PC-9 (cell line): ENCODE measurements around the gene MICAL2. TPM values are rescaled to one million over a fixed set of nuclear protein-coding genes. Genes with fewer than 3 reads are reported as not detected.

Source experiments
- BruUV-seq: library from RNA; stranded (reverse); fragments of 400-500 nt; replicated peaks from 2 replicates; lab custom pipeline; 2021; lab: Mats Ljungman, UMichigan
- CTCF ChIA-PET: fragments of 300-600 bp; sonication (Branson Sonifier 250); formaldehyde crosslinking; loops from one replicate; lab custom pipeline; 2022; ENCODE audit warnings: antibody characterized with exemption; lab: Charles Lee
- POLR2A ChIA-PET: fragments of 300-600 bp; sonication (Branson Sonifier 250); formaldehyde crosslinking; loops from one replicate; lab custom pipeline; 2022; ENCODE audit warnings: antibody characterized with exemption; ENCODE audit not compliant: unreplicated experiment; lab: Charles Lee
- DNase-seq, 2 experiments: peaks; one replicate each; pipeline versions ENCODE4 v3.0.0 to v3.0.0-alpha.2; 2015 to 2022; ENCODE audit warnings: mixed read lengths in 1 of 2
- H2AFZ ChIP-seq: fragments of 200-600 bp; sonication (generic); 2 replicates; pipeline ENCODE4 v1.8.1; 2017; ENCODE audit warnings: antibody characterized with exemption
- H3F3A ChIP-seq: fragments of 200-600 bp; sonication (generic); 2 replicates; pipeline ENCODE4 v1.8.1; 2017; ENCODE audit warnings: antibody characterized with exemption, mild to moderate bottlenecking, low read depth; ENCODE audit not compliant: insufficient read depth
- H3K27ac ChIP-seq: fragments of 200-600 bp; sonication (generic); 2 replicates; pipeline ENCODE4 v1.6.1; 2016; ENCODE audit warnings: mixed run types
- H3K27me3 ChIP-seq: fragments of 200-600 bp; sonication (generic); 2 replicates; pipeline ENCODE4 v1.6.1; 2016; ENCODE audit warnings: low read depth, mixed run types; ENCODE audit not compliant: insufficient read depth
- H3K36me3 ChIP-seq: fragments of 200-600 bp; sonication (generic); 2 replicates; pipeline ENCODE4 v1.6.1; 2016; ENCODE audit warnings: low read depth, mixed run types
- H3K4me1 ChIP-seq: fragments of 200-600 bp; sonication (generic); replicated peaks from 2 replicates; pipeline ENCODE4 v1.6.1; 2016; ENCODE audit warnings: mixed run types; ENCODE audit not compliant: insufficient read depth
- H3K4me2 ChIP-seq: fragments of 200-600 bp; sonication (generic); 2 replicates; pipeline ENCODE4 v1.6.1; 2017; ENCODE audit warnings: mixed run types
- H3K4me3 ChIP-seq: fragments of 200-600 bp; sonication (generic); 2 replicates; pipeline ENCODE4 v1.6.1; 2016; ENCODE audit warnings: mixed run types
- H3K79me2 ChIP-seq: fragments of 200-600 bp; sonication (generic); 2 replicates; pipeline ENCODE4 v1.6.1; 2017; ENCODE audit warnings: low read depth, mixed run types
- H3K9me2 ChIP-seq: fragments of 200-600 bp; sonication (generic); 2 replicates; pipeline ENCODE4 v1.8.1; 2017; ENCODE audit warnings: mild to moderate bottlenecking; ENCODE audit not compliant: insufficient read depth
- H3K9me3 ChIP-seq: fragments of 200-600 bp; sonication (generic); 2 replicates; pipeline ENCODE4 v1.8.1; 2016; ENCODE audit warnings: low read depth; ENCODE audit not compliant: insufficient read depth
- H4K20me1 ChIP-seq: fragments of 200-600 bp; sonication (generic); 2 replicates; pipeline ENCODE4 v1.8.1; 2017; ENCODE audit not compliant: insufficient read depth
- EZH2 ChIP-seq: fragments of 200-600 bp; sonication (generic); IDR thresholded peaks from 2 replicates; pipeline ENCODE4 v1.8.0; 2017; ENCODE audit warnings: antibody characterized with exemption, low read depth
- intact Hi-C: fragments of 100-400 bp; cut with micrococcal nuclease; formaldehyde crosslinking; loops from one replicate; pipeline ENCODE4 v1.10.0; 2022; ENCODE audit not compliant: unreplicated experiment
- total RNA-seq: library from RNA; stranded (reverse); gene quantifications from 2 replicates; pipeline ENCODE4 v1.2.3, GENCODE V29; 2021
- TF ChIP-seq, protein P1 (sequence below): fragments of 200-600 bp; sonication (generic); conservative IDR thresholded peaks from 2 replicates; pipeline ENCODE4 v1.6.1; 2017; ENCODE audit warnings: mixed run types, antibody characterized with exemption, mild to moderate bottlenecking, moderate library complexity

MICAL2 gene
- total RNA-seq, 1 experiment from 2014 or later: 32.4 TPM

DNA sequence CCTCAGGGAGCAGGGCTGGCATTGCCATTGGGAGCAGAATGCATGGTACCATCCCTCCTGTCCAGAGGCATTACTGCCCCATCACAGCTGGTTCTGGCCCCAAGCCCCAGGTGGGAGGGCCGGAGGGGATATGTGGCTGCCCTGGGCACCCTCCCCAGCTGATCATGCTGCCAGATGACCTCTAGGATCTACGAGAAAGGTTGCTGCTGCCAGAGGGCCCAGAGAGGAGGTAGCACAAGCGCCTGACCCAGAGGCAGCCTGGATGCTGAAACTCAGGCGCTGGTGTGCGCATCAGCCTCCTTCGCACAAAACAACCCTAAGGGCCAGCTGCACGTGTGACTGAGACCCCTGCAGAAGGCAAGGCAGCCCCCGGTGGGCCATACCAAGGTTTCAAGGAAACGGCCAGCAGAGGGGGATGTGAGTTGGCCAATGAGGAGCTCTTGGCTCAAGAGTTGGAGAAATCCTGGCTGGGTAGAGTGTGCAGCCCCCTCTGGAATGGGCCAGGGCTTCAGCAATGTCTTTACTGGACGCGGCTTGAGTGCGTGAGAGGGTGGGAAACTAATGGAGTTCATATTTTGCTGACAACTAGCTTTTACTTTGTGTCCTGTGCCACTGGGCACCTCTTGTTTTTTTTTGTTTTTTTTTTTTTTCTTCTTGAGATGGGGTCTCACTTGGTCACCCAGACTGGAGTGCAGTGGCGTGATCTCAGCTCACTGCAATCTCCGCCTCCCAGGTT, 178.7 kb downstream of the MICAL2 start:
- Histone ChIP-seq H3K9me2 (no peaks in the 10 kb centered on the region), H3K4me3 (no peak overlapping the region), H2AFZ (no peak overlapping the region), H3K36me3 (no peaks in the 10 kb centered on the region), H3K9me3 (no peaks in the 10 kb centered on the region), H4K20me1 (no peaks in the 10 kb centered on the region), H3F3A (peaks cover 43% of the 10 kb centered on the region), H3K4me2 (no peak overlapping the region), H3K79me2 (no peaks in the 10 kb centered on the region), H3K27ac (no peak overlapping the region), H3K4me1 (peaks cover 43% of the 10 kb centered on the region), H3K27me3 (no peaks in the 10 kb centered on the region)
- BruUV-seq: no TSS peak
- TF ChIP-seq, protein P1, sequence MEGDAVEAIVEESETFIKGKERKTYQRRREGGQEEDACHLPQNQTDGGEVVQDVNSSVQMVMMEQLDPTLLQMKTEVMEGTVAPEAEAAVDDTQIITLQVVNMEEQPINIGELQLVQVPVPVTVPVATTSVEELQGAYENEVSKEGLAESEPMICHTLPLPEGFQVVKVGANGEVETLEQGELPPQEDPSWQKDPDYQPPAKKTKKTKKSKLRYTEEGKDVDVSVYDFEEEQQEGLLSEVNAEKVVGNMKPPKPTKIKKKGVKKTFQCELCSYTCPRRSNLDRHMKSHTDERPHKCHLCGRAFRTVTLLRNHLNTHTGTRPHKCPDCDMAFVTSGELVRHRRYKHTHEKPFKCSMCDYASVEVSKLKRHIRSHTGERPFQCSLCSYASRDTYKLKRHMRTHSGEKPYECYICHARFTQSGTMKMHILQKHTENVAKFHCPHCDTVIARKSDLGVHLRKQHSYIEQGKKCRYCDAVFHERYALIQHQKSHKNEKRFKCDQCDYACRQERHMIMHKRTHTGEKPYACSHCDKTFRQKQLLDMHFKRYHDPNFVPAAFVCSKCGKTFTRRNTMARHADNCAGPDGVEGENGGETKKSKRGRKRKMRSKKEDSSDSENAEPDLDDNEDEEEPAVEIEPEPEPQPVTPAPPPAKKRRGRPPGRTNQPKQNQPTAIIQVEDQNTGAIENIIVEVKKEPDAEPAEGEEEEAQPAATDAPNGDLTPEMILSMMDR: no peak
- TF ChIP-seq EZH2: no peak
- CTCF ChIA-PET: interaction anchor here (0.6 to 1.4 kb wide), 6 partner anchors 25 to 675 kb away, joined by 3 to 10 read pairs (median 8); no protein-coding TSS in a partner anchor
- intact Hi-C loops: loop anchor here (1.0 to 10.0 kb wide), 8 partner anchors 42 to 1433 kb away; partner anchors contain the start of gene USP47
- POLR2A ChIA-PET: interaction anchor here (0.6 to 0.7 kb wide), 2 partner anchors 359 to 723 kb away, joined by 4 to 15 read pairs; no protein-coding TSS in a partner anchor
- DNase-seq: no peak

DNA sequence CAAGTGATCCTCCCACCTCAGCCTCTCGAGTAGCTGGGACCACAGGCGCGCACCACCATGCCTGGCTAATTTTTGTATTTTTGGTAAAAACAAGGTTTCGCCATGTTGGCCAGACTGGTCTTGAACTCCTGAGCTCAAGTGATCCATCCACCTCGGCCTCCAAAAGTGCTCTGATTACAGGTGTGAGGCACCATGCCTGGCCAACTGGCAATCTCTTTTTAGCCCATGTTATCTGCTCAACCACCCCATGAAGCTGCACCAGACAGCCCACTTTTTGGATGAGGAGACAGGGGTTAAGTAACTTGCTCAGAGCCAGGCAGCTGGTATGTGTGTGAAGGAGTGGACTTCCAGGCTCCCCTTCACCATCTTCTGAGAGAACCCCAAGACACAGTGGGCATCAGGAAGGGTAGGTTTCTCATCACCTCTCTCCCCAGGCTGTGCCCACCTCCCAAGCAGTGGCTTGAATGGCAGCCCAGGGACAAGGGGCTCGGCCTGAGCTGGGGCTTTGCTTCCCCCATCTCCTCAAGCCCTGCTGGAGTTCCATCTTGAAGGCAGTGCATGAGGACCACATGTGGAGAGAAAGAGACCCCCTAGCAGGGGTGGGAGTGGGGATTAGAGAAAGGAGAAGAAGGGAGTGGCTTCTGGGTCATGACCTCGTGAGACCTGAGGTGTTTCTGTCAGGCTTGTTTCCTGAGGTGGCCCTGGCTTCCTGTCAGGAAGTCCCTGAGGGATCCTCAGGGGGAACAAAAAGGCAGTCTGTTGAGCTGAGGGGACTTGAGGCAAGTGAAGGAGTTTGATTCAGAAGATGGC, 179.5 kb downstream of the MICAL2 start:
- CTCF ChIA-PET: interaction anchor here (0.6 to 1.4 kb wide), 3 partner anchors 24 to 669 kb away, joined by 5 to 10 read pairs (median 7); no protein-coding TSS in a partner anchor
- no peak for DNase-seq
- H3K9me3 ChIP-seq: no peaks in the 10 kb centered on the region
- peaks cover 38% of the 10 kb centered on the region for H3F3A ChIP-seq
- intact Hi-C loops: loop anchor here (2.0 to 10.0 kb wide), 6 partner anchors 445 to 1432 kb away; partner anchors contain the start of gene USP47
- H3K4me3 ChIP-seq: no peak overlapping the region
- no peak overlapping the region for H2AFZ ChIP-seq
- no peaks in the 10 kb centered on the region for H3K27me3 ChIP-seq
- no peak overlapping the region for H3K4me2 ChIP-seq
- H3K79me2 ChIP-seq: no peaks in the 10 kb centered on the region
- H3K4me1 ChIP-seq: peaks cover 35% of the 10 kb centered on the region
- no peak for TF ChIP-seq EZH2
- no TSS peak for BruUV-seq
- POLR2A ChIA-PET: interaction anchor here (0.6 to 0.7 kb wide), 2 partner anchors 360 to 722 kb away, joined by 4 to 15 read pairs; no protein-coding TSS in a partner anchor
- H4K20me1 ChIP-seq: no peaks in the 10 kb centered on the region
- H3K36me3 ChIP-seq: no peaks in the 10 kb centered on the region
- H3K9me2 ChIP-seq: no peaks in the 10 kb centered on the region
- no peak overlapping the region for H3K27ac ChIP-seq

DNA sequence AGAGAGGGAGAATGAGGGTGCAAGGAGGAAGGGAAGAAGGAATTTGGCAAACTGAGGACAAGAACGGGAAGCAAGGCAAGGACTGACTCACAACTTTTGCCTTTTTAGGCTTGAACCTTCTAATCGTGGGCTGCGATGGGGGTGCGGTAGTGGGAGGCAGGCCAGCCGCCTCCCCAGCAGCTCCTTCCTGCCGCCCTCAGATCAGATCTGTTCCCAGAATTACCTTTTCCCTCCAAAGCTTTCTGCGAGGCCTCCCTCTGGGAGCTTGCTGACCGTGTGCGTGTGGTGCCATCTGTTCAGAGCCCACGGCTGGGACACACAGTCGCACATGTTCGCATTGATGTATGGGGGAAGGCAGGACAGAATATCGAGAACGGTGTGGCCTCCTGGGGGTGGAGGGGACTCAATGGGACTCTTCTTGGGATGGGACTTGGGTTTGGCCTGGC, 180.1 kb downstream of the MICAL2 start:
- H3K4me3 ChIP-seq: no peak overlapping the region
- no peaks in the 10 kb centered on the region for H3K27me3 ChIP-seq
- H3K36me3 ChIP-seq: no peaks in the 10 kb centered on the region
- no peak for TF ChIP-seq EZH2
- TF ChIP-seq, protein P1: no peak
- BruUV-seq: no TSS peak
- no peak for DNase-seq
- H4K20me1 ChIP-seq: no peaks in the 10 kb centered on the region
- ChIA-PET POLR2A (no interaction called here), CTCF (no interaction called here)
- H3K4me1 ChIP-seq: peaks cover 31% of the 10 kb centered on the region
- intact Hi-C loops: no loop called here
- H3F3A ChIP-seq: peaks cover 31% of the 10 kb centered on the region; the same call in 1 of the 2 replicates
- H2AFZ ChIP-seq: no peak overlapping the region
- no peaks in the 10 kb centered on the region for H3K79me2 ChIP-seq
- no peak overlapping the region for H3K4me2 ChIP-seq
- no peaks in the 10 kb centered on the region for H3K9me3 ChIP-seq
- H3K27ac ChIP-seq: no peak overlapping the region
- H3K9me2 ChIP-seq: no peaks in the 10 kb centered on the region
